AG09319 (cell line): ENCODE results near the gene FOLR1.
"Not testable (repeated sequence)": the region's sequence is repeated elsewhere in the genome, so short reads cannot be mapped to it uniquely, and the experiment has no call there.

Experiments
- DNase-seq: peaks from one replicate; pipeline ENCODE4 v3.0.0-alpha.2; 2010; ENCODE audit warnings: low read depth; ENCODE audit errors: extremely low read depth
- TF ChIP-seq, protein P1 (sequence below): IDR thresholded peaks from 2 replicates; pipeline ENCODE4 v1.5.1; 2011; ENCODE audit warnings: low read depth, mild to moderate bottlenecking, inconsistent platforms, low read length, moderate library complexity

FOLR1 gene

DNA sequence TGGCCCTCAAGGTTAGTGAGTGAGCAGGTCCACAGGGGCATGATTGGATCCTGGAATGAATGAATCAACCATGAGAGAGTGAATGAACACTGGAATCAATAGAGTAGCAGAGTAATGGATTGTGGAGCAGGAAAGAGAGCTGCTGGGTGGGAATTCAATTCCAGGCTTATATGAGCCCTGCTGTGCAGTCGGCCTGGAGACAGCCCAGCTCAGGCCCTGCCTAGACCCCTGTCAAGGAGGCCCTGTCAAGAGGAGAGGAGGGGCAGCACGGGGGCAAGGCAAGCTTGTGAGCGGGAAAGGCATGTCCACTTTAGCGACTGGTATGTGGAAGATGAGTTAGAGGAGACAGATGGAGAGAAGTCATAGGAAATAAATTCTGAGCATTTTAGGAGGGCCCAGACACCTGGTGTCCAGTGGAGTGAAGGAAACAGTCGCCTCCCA is 1.3 kb upstream of the FOLR1 start:
- TF ChIP-seq, protein P1, sequence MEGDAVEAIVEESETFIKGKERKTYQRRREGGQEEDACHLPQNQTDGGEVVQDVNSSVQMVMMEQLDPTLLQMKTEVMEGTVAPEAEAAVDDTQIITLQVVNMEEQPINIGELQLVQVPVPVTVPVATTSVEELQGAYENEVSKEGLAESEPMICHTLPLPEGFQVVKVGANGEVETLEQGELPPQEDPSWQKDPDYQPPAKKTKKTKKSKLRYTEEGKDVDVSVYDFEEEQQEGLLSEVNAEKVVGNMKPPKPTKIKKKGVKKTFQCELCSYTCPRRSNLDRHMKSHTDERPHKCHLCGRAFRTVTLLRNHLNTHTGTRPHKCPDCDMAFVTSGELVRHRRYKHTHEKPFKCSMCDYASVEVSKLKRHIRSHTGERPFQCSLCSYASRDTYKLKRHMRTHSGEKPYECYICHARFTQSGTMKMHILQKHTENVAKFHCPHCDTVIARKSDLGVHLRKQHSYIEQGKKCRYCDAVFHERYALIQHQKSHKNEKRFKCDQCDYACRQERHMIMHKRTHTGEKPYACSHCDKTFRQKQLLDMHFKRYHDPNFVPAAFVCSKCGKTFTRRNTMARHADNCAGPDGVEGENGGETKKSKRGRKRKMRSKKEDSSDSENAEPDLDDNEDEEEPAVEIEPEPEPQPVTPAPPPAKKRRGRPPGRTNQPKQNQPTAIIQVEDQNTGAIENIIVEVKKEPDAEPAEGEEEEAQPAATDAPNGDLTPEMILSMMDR, result no peak
- no peak for DNase-seq

DNA sequence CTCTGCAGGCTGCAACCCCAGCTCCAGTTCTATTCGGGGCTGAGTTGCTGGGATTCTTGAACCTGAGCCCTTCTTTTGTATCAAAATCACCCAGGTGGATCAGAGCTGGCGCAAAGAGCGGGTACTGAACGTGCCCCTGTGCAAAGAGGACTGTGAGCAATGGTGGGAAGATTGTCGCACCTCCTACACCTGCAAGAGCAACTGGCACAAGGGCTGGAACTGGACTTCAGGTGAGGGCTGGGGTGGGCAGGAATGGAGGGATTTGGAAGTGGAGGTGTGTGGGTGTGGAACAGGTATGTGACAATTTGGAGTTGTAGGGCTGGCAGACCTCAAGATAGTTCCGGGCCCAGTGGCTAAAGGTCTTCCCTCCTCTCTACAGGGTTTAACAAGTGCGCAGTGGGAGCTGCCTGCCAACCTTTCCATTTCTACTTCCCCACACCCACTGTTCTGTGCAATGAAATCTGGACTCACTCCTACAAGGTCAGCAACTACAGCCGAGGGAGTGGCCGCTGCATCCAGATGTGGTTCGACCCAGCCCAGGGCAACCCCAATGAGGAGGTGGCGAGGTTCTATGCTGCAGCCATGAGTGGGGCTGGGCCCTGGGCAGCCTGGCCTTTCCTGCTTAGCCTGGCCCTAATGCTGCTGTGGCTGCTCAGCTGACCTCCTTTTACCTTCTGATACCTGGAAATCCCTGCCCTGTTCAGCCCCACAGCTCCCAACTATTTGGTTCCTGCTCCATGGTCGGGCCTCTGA is 3.8 kb downstream of the FOLR1 start:
- TF ChIP-seq, protein P1, result no peak
- no peak for DNase-seq

DNA sequence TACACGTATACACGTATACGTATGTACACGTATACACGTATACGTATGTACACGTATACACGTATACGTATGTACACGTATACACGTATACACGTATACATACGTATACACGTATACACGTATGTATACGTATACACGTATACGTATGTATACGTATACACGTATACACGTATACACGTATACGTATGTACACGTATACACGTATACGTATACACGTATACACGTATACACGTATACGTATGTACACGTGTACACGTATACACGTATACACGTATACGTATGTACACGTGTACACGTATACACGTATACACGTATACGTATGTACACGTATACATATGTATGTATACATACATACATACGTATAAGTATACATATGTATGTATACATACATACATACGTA is 9.5 kb downstream of the FOLR1 start:
- DNase-seq, result not testable (repeated sequence)

DNA sequence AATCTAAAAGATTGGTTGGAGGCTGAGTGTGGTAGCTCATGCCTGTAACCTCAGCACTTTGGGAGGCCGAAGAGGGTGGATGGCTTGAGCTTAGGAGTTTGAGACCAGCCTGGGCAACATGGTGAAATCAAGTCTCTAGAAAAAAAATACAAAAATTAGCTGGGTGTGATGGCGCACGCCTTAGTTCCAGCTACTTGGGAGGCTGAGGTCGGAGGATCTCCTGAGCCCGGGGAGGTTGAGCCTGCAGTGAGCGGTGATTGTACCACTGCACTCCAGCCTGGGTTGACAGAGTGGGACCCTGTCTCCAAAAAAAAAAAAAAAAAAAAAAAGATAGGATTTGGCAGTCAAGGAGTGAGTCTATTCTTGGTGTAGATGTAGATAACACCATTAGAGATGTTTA is 10.6 kb downstream of the FOLR1 start:
- TF ChIP-seq, protein P1, result no peak

DNA sequence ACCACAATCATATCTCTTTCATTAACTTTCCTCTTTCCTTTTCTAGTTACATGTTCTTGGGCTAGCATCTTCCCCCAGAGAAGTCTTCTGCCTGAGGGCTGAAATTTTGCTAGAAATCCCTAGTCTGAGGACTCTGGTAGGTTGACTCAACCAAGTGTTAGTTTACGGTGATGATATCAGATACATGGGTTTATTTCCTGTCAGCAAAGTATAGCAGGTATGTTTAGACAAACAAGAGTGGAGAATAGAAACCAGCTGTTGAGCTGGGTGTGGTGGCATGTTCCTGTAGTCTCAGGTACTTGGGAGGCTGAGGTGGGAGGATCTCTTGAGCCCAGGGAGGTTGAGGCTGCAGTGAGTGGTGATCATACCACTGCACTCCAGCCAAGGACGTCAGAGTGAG is 11.2 kb downstream of the FOLR1 start:
- DNase-seq, result no peak
- TF ChIP-seq, protein P1, result no peak

More for the DNA sequence above, 10.6 kb downstream of the FOLR1 start:
- no peak for DNase-seq

DNA sequence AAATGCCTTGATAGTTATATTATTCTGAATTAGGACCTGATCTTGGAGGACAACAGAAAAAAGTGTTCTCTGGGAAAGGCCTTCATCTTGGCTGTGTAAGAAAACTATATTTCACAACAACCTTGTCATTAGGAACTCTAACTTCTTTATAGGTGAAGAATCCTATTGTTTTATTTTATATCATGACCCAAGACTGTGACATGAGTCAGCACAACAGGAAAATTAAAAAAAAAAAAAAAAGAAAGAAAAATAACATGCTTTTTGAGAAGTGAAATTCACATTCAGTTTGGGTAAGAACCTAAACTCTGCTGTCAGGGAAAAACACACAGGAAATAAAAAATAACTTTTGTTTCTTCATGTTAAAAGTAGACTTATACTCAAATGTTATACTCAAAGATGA is 12.9 kb downstream of the FOLR1 start:
- TF ChIP-seq, protein P1, result no peak
- DNase-seq, result no peak

DNA sequence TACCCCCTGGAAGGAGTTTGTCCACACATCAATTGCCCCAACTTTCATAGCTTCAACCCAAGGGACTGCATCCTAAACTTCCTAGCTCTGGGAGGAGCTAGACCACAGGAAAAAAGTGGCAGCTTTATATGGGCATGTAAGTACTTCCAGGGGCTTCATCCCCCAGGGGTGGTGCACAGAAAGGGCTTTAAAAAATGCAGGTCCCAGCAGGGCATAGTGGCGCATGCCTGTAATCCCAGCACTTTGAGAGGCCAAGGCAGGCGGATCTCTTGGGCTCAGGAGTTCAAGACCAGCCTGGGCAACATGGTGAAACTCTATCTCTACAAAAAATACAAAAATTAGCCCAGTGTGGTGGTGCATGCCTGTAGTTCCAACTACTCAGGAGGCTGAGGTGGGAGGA is 14.9 kb downstream of the FOLR1 start:
- DNase-seq, result not testable (repeated sequence)

DNA sequence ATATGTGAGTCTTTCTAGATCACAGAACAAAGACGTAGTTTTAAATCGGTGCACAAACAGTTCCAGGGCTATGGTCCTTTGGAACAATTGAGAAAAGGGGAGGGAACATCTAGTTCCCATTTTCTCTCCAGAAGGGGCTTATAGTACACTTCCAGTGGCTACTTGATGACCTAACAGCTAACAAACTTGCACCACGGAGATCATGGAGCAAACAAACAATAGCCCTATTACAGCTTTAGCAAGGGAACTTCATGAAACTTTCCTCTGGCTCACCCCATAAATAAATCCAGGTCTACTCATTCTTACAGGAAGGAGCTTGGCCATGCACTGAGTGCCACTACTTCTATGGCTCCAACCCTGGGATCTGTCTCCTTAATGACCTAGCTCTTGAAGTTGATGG is 16.3 kb downstream of the FOLR1 start:
- TF ChIP-seq, protein P1, result no peak
- DNase-seq, result no peak
